Lung (tissue), 12 donors: ENCODE data around the gene CNTNAP5. TPM values are rescaled to one million over a fixed set of nuclear protein-coding genes. Genes with fewer than 3 reads are reported as not detected.

ENCODE experiments used
- ATAC-seq: fragments of 200-7000 bp; cut with Tn5 transposase; one replicate; pipeline ENCODE4 v1.9.1; 2020; ENCODE audit warnings: moderate number of reproducible peaks; ENCODE audit not compliant: insufficient read depth, low FRiP score
- DNase-seq, 3 donors: peaks; one replicate each; pipeline ENCODE4 v3.0.0-alpha.2; 2013 to 2017
- H3K27ac ChIP-seq, 2 donors: one replicate each; pipeline ENCODE4 v1.5.1; 2013; ENCODE audit warnings: mild to moderate bottlenecking in 2 of 2, moderate library complexity in 2 of 2, control low read depth in 1 of 2, inconsistent platforms in 1 of 2, low read depth in 1 of 2, low read length in 1 of 2
- H3K27me3 ChIP-seq, 3 donors: one replicate each; pipeline ENCODE4 v1.5.1; 2013; ENCODE audit warnings: low read length in 2 of 3; ENCODE audit not compliant: control insufficient read depth in 3 of 3, insufficient read depth in 3 of 3
- H3K36me3 ChIP-seq, 4 donors: one replicate each; pipeline ENCODE4 v1.5.1; 2013; ENCODE audit warnings: low read length in 4 of 4, mild to moderate bottlenecking in 1 of 4, moderate library complexity in 1 of 4; ENCODE audit not compliant: control insufficient read depth in 4 of 4, insufficient read depth in 4 of 4
- H3K4me1 ChIP-seq, 5 donors: one replicate each; pipeline ENCODE4 v1.5.1; 2013; ENCODE audit warnings: low read length in 5 of 5, mild to moderate bottlenecking in 2 of 5, moderate library complexity in 1 of 5; ENCODE audit not compliant: control insufficient read depth in 5 of 5, insufficient read depth in 5 of 5
- H3K4me3 ChIP-seq: one replicate; pipeline ENCODE4 v1.5.1; 2013; ENCODE audit warnings: mild to moderate bottlenecking, control low read depth, moderate library complexity
- H3K9ac ChIP-seq, 2 donors: one replicate each; pipeline ENCODE4 v1.5.1; 2013; ENCODE audit warnings: low read length in 2 of 2, control low read depth in 1 of 2; ENCODE audit not compliant: insufficient read depth in 1 of 2
- H3K9me3 ChIP-seq, 4 donors: one replicate each; pipeline ENCODE4 v1.5.1; 2013; ENCODE audit warnings: low read length in 3 of 4, mild to moderate bottlenecking in 1 of 4, moderate library complexity in 1 of 4; ENCODE audit not compliant: control insufficient read depth in 4 of 4, insufficient read depth in 3 of 4
- WGBS, 2 donors: extraction: QIAGEN DNeasy Blood & Tissue Kit; methylation state at CpG; one replicate each; pipeline ENCODE4 v1.1.7; 2013; 5-methylcytosine and 5-hydroxymethylcytosine counted together
- polyA plus RNA-seq, 2 donors: library from polyadenylated mRNA; stranded (reverse); fragments of 200-250 nt; gene quantifications; one replicate each; pipeline ENCODE4 v1.2.1, GENCODE V29; 2013
- total RNA-seq, 2 donors: library from RNA; depleted of rRNA in 1 of 2; stranded (reverse); fragments of >200 nt in 1 of 2; gene quantifications; one replicate each; pipeline ENCODE4 v1.2.1, GENCODE V29; 2014 to 2021
- TF ChIP-seq, protein P1 (sequence below): IDR thresholded peaks from 2 replicates; pipeline ENCODE4 v1.5.1; 2012; ENCODE audit warnings: mild to moderate bottlenecking; ENCODE audit errors: control extremely low read depth, extremely low read depth
- donor health status: control.
- donor health status: control.
- donor health status: Bipolar disorder and iron deficiency.
- donor health status: healthy.
- donor health status: DM: yes; HTN: yes; CAD: no.

CNTNAP5 gene
- total and polyA plus RNA-seq, 4 donors: 0.03 to 0.06 TPM; not detected in 2

DNA sequence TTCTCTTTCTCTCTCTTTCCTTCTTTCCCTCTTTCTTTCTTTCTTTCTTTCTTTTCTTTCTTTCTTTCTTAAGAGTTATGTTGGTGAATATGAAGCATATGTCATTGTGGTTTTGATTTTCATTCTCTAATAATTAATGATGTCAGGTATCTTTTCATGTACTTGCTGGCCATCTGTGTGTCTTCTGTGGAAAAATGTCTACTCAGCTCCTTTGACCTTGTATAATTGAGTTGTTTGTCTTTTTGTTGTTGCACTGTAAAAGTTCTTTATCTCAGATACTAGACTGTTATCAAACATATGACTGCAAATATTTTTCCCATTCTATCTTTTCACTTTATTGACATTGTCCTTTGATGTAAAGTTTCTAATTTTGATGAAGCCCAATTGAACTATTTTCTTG is 645.1 kb downstream of the CNTNAP5 start:
- no peak overlapping the region for H3K9ac ChIP-seq
- no peaks in the 10 kb centered on the region for H3K27me3 ChIP-seq
- H3K4me1 ChIP-seq: no peaks in the 10 kb centered on the region
- H3K27ac ChIP-seq: no peak overlapping the region
- no peak for ATAC-seq
- H3K9me3 ChIP-seq: no peaks in the 10 kb centered on the region
- TF ChIP-seq, protein P1, sequence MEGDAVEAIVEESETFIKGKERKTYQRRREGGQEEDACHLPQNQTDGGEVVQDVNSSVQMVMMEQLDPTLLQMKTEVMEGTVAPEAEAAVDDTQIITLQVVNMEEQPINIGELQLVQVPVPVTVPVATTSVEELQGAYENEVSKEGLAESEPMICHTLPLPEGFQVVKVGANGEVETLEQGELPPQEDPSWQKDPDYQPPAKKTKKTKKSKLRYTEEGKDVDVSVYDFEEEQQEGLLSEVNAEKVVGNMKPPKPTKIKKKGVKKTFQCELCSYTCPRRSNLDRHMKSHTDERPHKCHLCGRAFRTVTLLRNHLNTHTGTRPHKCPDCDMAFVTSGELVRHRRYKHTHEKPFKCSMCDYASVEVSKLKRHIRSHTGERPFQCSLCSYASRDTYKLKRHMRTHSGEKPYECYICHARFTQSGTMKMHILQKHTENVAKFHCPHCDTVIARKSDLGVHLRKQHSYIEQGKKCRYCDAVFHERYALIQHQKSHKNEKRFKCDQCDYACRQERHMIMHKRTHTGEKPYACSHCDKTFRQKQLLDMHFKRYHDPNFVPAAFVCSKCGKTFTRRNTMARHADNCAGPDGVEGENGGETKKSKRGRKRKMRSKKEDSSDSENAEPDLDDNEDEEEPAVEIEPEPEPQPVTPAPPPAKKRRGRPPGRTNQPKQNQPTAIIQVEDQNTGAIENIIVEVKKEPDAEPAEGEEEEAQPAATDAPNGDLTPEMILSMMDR: no peak
- H3K36me3 ChIP-seq: no peaks in the 10 kb centered on the region
- no peak for DNase-seq
- no peak overlapping the region for H3K4me3 ChIP-seq

- 68 to 89% methylated on average over 2 of the region's 2 CpGs for WGBS, 2 donors
- no peak overlapping the region for H3K4me3 ChIP-seq
- no peak overlapping the region for H3K9ac ChIP-seq
- ATAC-seq (no peak), DNase-seq (no peak)
- H3K27ac ChIP-seq: no peak overlapping the region
- H3K27me3 ChIP-seq: no peaks in the 10 kb centered on the region
- TF ChIP-seq, protein P1: no peak
- peaks cover 0 to 1% (median 0%) of the 10 kb centered on the region in 5 donors for H3K4me1 ChIP-seq
- no peaks in the 10 kb centered on the region for H3K36me3 ChIP-seq
- H3K9me3 ChIP-seq: no peaks in the 10 kb centered on the region
These were observed 653.0 kb downstream of the CNTNAP5 start for GRCh38 chr2:124678043-124678442.

- H3K4me1 ChIP-seq: peaks cover 0 to 8% (median 0%) of the 10 kb centered on the region in 5 donors
- ATAC-seq (no peak), DNase-seq (no peak)
- no peak overlapping the region for H3K4me3 ChIP-seq
- peaks cover 0 to 1% (median 0%) of the 10 kb centered on the region in 4 donors for H3K9me3 ChIP-seq
- no peak overlapping the region for H3K9ac ChIP-seq
- no peaks in the 10 kb centered on the region for H3K27me3 ChIP-seq
- H3K36me3 ChIP-seq: no peaks in the 10 kb centered on the region
- no peak overlapping the region for H3K27ac ChIP-seq
- TF ChIP-seq, protein P1: no peak
- 69 to 77% methylated on average over 6 of the region's 6 CpGs for WGBS, 2 donors
These were observed 658.7 kb downstream of the CNTNAP5 start for GRCh38 chr2:124683536-124684428.
